ENCODE measurements around the gene PLPPR2.

GRCh38 chr19:11379857-11380350 is 24.7 kb downstream of the PLPPR2 start:
- TF ChIP-seq POLR2A (IDR thresholded peaks at IDR 0.05) (no peak), CTCF (IDR thresholded peaks at IDR 0.05) (no peak)
